GM21723 (cell line): ENCODE results near the gene BTBD19.
A peak's percentile ranks its signal among the peaks of the same experiment; 100 is the strongest.
"Not testable (repeated sequence)": the region's sequence is repeated elsewhere in the genome, so short reads cannot be mapped to it uniquely, and the experiment has no call there.

Source experiments
- ATAC-seq: cut with Tn5 transposase; IDR thresholded peaks from one replicate; pipeline ENCODE4 v1.9.1; 2021; ENCODE audit warnings: mild to moderate bottlenecking, moderate library complexity; ENCODE audit not compliant: unreplicated experiment

Gene BTBD19

DNA sequence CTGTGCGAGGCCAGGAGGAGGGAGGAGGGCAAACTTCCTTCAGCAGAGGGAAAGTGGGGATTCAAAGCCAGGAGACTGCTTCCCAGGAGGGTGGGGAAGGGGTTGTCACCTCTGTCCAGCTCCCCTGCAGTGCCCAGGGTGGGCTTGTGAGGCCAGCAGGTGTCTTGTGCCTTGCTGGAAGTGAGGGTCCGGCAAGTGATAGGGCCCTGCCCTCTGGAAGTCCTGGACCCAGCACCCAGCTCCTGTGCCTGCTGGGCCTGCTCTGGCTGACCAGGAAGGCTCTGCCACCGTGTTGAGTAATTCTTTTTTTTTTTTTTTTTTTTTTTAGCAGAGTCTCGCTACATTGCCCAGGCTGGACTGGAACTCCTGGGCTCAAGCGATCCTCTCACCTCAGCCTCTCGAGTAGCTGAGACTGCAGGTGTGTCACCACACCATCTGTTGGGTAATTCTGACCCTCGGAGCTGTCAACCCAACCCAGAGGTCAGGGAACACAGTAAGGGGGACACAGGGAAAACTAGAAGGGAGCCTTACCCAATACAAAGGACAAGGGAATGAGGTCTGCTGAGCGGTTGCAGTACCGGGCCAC is 21.4 kb upstream of the BTBD19 start:
- no peak for ATAC-seq

DNA sequence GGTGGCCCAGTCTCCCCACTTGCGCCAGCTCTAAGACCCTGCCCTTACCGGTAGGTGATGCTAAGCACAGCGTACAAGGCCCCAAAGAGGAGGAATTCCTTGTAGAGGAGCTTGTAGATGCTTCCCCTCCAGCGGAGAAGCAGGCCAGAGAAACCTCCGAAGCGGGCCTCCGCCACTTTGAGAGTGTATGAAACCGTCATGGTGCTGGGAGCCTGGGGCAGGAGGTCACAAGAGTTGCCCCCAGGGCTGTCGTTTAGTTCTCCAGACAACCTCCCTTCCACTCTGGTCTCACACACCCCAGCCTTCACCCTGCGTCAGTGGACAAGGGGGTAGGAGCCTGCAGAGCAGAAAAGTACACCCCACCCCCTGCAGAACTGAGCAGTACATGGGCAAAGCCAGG is 20.8 kb upstream of the BTBD19 start:
- ATAC-seq: no peak

DNA sequence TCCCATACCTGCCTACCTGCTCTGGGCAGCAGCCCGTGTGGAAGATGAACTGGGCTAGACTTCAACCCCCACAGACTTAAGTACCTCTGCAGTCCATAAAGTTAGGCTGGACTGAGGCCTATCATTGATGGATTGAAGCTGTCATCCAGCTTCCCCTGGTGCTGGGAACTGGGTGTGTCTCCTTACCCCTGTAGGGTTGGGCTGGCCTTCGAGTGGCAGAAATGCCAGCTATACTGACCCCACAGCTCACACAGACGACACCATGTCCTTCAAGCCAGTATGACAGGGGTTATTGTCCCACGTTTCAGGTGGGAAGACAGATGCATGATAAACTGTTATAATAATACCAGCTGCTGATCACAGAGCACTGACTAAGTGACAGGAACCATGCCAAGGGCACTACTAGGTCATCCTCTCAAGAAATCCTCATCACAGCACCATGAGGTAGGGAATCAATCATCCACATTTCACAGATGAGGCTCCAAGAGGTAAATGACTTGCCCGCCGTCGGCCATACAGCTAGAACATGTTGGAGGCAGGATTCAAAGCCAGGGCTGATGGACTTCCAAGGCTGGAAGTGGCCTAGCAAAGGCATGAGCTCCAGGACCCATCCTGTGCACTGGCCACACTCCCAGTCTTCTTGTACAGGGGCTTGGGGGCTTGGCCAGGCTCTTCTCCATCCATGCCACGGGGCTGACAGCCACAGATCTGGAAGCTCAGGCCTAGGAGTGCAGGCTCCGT is 20.0 kb upstream of the BTBD19 start, which contains the start of gene BEST4:
TSS of gene BEST4 (minus strand) at position 51 of the 741 bp plus-strand sequence. CDS start 465 bp downstream, outside the sequence.
- ATAC-seq: no peak

DNA sequence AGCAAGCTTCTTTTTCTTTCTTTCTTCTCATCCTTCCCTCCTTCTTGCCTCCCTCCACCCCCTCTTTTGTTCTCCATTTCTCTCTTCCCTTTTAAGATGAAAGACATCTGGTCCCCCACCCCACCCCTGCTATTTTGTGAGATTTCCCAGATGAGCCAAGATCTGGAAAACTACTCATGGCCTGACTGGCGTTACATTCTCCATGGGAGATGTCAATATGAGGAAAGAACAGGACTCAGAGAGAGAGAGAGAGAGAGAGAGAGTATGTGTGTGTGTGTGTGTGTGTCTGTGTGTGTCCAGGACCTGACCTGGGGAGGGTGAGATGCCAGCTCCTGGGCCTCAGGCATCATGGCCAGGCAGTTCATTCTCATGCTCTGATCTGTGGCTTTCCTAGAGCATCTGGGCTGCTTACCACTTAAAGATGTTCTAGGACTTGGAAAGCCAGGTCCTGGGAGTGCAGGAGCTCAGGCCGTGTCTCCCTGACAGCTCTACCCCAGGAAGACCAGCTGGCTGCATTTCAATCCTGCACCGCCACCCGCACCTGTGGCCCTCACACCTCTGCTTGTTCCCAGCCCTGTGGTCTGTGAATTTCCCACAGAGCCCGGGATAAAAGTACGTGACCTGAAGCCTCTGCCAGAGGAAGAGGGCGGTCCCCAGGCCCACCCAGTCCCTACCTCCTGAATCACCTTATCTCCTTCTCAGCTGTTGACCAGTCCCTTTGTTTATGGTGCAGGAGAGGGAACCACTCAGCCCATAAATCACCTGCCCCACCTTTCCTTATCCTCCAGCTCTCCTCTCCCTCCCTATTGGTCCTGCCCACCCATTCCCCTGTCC is 17.1 kb upstream of the BTBD19 start:
- ATAC-seq: no peak

DNA sequence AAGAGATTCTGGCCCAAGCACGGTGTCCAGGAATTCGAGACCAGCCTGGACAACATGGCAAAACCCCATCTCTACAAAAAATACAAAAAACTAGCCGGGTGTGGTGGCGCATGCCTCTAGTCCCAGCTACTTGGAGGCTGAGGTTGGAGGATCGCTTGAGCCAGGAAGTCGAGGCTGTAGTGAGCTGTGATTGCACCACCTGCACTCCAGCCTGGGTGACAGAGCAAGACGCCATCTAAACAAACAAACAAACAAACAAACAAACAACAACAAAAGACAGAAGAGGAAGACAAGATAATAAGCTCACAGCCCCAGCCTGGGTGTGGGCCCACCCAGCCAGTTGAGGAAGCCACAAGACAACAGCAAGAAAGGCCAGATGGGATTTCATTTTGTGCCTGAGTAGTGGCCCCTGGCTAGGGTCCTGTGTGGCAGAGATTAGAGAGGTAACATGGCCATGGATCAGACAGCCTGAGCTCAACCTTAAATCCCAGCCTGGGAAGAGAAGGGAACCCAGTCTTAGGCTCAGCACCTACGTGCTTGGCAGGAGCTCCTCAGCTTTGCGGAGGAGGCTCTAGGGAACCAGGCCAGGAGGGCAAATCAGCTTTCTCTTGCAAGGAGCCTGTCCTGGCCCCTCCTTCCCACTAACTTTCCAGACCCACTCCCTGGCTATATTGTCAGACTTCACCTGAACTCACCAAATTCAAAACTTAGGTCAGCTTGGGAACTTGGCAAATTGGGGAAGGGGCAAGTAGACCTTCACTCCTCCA is 15.4 kb upstream of the BTBD19 start:
- no peak for ATAC-seq

DNA sequence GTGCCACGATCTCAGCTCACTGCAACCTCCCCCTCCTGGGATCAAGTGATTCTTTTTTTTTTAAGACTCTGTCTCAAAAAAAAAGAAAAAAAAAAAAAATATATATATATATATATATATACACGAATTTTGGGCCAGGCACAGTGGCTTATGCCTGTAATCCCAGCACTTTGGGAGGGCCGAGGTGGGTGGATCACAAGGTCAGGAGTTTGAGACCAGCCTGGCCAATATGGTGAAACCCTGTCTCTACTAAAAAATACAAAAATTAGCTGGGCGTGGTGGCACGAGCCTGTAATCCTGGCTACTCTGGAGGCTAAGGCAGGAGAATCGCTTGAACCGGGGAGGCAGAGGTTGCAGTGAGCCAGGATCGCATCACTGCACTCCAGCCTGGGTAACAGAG is 10.4 kb upstream of the BTBD19 start:
- ATAC-seq: not testable (repeated sequence)

DNA sequence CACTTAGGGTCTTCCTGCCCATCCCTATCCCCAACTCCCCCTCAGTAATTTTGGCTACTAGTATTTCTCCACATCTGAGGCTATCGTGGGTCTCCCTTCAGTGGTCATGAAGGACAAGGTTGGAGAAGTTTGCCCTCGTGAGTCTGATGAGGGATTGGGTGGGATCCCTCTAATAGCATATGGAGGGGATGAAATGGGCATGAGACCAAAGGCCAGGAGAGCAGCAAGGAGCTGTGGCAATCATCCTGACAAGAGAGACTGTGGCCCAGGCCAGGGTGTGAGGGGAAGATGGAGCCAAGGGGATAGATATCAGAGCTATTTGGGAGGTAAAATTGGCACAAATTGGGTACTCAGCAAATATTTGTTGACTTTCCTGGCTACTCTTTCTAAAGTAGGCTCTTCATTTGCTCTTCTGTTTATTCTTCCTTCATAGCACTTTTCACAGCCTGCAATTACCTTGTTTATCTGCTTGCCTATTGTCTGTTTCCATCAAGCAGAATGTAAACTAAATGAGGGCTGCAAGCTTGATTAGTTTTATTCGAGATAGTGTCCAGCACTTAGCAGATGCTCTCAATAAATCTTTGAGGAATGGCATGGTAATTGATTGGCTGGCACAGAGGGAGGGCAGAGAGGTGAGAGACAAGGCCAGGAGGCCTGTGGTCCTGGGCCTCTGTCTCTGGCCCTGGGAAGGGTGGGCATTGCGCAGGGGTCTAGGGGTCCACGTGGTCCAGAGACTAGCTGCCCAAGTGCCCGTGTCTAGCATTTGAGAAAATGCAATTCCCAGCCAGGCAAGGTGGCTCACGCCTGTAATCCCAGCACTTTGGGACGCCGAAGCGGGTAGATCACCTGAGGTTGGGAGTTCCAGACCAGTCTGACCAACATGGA is 9.6 kb upstream of the BTBD19 start:
- no peak for ATAC-seq

DNA sequence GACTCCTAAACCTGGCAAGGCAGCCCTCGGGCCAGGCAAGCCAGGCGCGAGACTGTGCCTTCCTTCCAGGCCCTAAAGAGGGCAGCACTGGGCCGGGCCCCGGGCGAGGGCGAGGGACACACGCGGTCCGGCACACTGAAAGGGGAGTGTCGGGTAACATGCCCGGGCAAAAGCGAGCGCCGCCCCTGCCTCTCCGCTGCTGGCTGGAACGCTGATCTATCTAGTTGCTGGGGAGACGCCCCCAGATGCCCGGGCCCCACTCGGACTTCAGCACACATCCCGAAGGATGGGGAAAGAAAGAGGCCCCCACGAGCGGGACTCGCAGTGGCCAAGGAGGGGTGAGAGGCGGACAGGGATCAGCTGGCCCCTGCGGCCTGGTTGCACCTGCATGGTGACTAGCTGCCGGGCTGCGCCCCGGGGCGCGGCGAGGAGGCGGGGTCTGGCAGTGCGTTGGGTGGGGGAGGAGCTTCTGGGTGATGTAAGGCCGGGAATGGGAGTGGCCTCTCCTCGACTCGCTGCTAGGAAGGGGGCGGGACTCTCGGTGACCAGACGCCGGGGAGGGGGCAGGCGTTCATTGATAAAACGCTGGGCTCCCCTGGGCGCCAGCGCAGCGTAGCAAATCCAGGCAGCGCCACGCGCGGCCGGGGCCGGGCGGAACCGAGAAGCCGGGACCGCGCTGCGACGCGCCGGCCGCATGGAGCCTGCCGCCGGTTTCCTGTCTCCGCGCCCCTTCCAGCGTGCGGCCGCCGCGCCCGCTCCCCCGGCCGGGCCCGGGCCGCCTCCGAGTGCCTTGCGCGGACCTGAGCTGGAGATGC is 8.3 kb upstream of the BTBD19 start, which contains the start of gene PLK3:
TSS of gene PLK3 (plus strand) at position 608 of the 815 bp plus-strand sequence. CDS start at position 695, 87 bp downstream.
- ATAC-seq: peak; percentile 82

DNA sequence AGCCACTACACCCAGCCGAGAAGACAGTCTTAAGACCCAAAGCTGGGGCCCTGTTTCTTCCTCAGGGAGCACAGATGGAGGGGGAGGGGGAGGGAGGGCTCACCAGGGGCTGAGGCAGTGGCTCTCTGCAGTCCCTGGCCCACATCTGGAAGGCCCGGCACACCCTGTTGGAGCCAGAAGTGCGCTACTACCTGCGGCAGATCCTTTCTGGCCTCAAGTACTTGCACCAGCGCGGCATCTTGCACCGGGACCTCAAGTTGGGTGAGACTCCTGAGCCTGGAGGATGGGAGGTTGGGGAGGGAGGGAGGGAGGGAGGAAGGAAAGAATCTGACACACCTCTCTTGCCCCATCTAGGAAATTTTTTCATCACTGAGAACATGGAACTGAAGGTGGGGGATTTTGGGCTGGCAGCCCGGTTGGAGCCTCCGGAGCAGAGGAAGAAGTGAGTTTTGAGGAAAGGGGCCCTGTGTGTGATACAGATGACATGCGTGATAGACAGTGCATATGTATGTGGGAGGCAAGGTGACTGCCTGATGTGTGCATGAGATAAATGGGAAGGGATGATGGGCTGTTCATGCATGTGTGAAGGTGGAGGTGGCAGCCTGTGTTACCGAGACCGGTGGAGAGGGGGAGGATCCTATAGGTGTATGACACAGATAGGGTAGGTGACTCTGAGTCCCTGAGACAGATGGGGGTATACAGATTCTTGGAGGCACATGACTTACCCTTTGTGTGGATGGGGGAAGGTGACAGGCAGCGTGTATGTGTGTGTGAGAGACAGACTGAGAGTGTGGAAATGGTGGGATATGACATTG is 6.6 kb upstream of the BTBD19 start:
- no peak for ATAC-seq

DNA sequence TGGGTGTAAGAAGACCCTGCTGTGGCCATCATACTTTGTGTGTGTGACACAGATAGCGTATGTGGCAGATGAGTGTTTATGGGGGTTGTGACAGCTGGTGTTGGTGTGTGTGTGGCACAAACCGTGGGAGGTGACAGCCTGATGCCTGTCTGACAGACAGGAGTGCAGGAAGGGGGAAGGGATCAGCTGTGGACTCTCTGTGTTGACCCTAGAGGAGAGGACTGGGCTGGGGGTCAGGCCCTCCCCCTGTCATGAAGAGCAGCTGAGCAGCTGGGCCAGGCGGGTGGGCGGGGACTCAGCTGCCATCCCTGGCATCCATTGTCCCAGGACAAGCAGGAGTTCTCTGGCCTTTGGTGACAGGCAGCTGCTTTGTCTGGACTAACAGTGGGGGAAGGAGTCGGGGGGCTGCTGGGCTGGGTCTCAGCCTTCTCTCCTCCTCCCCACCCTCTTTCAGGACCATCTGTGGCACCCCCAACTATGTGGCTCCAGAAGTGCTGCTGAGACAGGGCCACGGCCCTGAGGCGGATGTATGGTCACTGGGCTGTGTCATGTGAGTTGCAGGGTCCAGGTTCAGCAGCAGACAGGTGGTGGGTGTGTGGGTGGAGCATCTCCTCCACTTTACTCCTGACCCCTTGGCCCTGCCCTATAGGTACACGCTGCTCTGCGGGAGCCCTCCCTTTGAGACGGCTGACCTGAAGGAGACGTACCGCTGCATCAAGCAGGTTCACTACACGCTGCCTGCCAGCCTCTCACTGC is 5.8 kb upstream of the BTBD19 start:
- ATAC-seq: no peak

DNA sequence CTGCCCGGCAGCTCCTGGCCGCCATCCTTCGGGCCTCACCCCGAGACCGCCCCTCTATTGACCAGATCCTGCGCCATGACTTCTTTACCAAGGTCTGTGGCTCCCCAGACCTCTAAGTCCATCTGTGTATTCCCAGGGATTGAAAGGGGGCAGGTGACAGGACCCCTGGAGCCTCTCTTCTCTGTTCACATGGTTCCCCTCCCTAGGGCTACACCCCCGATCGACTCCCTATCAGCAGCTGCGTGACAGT is 5.3 kb upstream of the BTBD19 start:
- ATAC-seq: no peak

DNA sequence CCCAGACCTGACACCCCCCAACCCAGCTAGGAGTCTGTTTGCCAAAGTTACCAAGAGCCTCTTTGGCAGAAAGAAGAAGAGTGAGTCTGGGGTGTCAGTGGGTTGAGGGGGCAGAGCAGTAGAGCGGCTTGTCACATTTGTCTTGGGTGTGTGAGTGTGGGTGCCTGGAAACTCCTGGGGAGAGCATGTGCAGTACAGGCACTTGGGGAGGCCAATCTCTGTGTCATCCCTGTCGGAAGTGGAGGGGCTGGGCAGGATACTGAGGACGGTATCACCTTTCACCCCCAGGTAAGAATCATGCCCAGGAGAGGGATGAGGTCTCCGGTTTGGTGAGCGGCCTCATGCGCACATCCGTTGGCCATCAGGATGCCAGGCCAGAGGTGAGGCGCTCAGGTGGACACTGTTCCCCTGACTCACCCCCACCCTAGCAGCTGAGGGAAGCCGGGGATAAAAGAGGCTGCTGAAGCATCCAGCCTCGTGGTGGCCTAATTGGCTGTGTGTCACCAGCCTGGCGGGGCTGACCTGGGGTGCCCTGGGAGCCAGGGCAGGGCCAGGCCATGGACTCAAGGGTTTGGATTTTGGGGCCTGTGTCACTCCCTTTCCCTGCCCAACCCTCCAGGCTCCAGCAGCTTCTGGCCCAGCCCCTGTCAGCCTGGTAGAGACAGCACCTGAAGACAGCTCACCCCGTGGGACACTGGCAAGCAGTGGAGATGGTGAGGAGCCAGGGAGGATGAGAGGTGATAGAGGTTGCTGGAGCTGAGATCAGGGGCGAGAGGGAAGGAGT is 4.8 kb upstream of the BTBD19 start:
- no peak for ATAC-seq

DNA sequence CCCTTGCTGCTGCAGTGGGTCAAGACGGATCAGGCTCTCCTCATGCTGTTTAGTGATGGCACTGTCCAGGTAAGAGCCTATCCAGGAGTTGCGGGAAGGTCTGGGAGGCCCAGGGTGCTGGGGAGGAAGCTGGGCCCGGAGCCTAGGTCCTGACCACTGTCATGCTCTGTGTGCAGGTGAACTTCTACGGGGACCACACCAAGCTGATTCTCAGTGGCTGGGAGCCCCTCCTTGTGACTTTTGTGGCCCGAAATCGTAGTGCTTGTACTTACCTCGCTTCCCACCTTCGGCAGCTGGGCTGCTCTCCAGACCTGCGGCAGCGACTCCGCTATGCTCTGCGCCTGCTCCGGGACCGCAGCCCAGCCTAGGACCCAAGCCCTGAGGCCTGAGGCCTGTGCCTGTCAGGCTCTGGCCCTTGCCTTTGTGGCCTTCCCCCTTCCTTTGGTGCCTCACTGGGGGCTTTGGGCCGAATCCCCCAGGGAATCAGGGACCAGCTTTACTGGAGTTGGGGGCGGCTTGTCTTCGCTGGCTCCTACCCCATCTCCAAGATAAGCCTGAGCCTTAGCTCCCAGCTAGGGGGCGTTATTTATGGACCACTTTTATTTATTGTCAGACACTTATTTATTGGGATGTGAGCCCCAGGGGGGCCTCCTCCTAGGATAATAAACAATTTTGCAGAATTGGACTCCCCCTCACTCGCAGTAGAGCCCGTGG is 2.9 kb upstream of the BTBD19 start:
- ATAC-seq: no peak

DNA sequence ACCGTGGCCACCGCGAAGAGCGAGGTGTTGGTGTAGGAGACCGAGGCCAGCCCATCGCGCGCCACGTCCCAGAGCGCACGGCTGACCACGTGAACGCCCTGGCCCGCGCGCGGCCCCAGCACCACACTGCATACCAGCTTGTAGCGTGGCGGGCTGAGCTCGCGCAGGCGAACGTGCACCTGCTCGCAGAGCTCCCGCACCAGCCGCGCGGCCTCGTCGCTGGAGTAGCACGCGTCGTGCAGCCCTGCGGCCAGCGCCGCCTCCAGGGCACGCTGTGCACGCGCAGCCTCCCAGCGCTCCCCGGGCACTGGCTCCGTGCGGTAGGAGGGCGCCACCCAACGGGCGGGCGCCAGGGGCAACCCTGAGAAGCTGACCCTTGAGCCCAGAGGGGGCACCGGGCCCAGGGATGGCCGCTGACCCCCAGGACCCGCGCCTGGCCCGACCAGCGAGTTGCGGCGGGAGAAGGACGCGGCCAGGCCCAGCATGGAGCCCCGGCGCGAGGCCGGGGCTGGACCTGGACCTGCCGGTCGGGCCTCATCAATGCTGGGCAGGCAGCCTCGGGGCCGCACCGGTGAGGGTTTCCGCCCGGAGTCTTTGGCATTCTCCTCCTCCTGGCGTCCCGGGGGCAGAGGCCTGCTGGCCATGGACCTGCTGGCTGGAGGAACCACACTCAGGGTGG is 2.2 kb upstream of the BTBD19 start:
- no peak for ATAC-seq

DNA sequence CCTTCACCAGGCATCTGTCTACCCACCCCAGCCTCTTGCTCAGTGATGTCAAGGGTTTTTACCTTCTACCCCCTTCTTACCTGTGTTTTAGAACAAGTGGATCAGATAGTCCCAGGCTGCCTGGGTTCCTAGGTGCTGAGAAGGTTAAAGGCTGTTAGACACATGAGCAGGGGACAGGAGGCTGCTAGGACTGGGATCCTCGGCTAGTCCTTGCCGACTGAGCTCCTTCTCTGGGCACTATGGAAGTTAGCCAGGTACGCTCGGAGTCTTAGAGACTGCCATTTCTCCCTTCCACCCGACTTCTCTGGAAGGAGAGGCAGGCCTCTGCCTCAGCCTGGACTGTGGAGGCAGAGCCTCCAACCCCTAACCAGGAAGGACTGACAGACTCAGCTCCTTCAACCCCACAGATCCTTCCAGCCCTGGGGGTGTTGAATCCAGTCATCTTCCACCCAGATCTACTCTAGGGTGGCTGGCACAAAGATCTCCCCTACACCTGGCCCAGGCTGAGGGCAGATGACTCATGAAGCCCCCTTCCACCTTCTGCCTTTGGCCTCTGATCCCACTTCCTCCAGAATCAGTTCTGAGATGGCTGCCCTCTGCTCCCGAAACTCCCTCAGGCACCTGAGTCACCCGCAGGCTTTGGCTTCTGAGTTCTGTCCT is 1.5 kb upstream of the BTBD19 start, which contains the start of gene DYNLT4:
TSS of gene DYNLT4 (minus strand) at position 648 of the 660 bp plus-strand sequence. CDS start 683 bp downstream, outside the sequence.
- ATAC-seq: peak; percentile 1
